Endothelial cell of umbilical vein (primary cell): ENCODE results near the gene PARP8.
"Not testable (repeated sequence)": the region's sequence is repeated elsewhere in the genome, so short reads cannot be mapped to it uniquely, and the experiment has no call there.

Experiments
- EZH2 ChIP-seq: IDR thresholded peaks from 2 replicates; pipeline ENCODE4 v1.6.1; 2012; ENCODE audit warnings: borderline replicate concordance, low read depth, mild to moderate bottlenecking, moderate library complexity, low read length, inconsistent platforms; ENCODE audit not compliant: severe bottlenecking
- FOS ChIP-seq: IDR thresholded peaks from 2 replicates; pipeline ENCODE4 v1.6.1; 2011; ENCODE audit warnings: mild to moderate bottlenecking, low read length, moderate library complexity, borderline replicate concordance; ENCODE audit not compliant: insufficient read depth
- JUN ChIP-seq: IDR thresholded peaks from 2 replicates; pipeline ENCODE4 v1.6.1; 2011; ENCODE audit warnings: borderline replicate concordance, low read depth; ENCODE audit not compliant: insufficient read length, insufficient read depth
- POLR2A ChIP-seq: IDR thresholded peaks from 2 replicates; pipeline ENCODE4 v1.6.1; 2012; ENCODE audit warnings: low read depth, mild to moderate bottlenecking, control low read depth, low read length
- POLR2AphosphoS5 ChIP-seq: IDR thresholded peaks from 2 replicates; pipeline ENCODE4 v1.6.1; 2012; ENCODE audit warnings: low read depth, mild to moderate bottlenecking, control low read depth, low read length, moderate library complexity; ENCODE audit not compliant: insufficient read depth
- TF ChIP-seq, protein P1 (sequence below), 2 donors: IDR thresholded peaks; 1 replicate in 1 of 2; 2 replicates in 1 of 2; pipeline ENCODE4 v1.5.1; 2011; ENCODE audit warnings: low read length in 2 of 2, mild to moderate bottlenecking in 2 of 2, moderate library complexity in 2 of 2, control low read depth in 1 of 2, inconsistent platforms in 1 of 2, low read depth in 1 of 2; ENCODE audit not compliant: insufficient read depth in 1 of 2; ENCODE audit errors: extremely low read depth in 1 of 2

DNA sequence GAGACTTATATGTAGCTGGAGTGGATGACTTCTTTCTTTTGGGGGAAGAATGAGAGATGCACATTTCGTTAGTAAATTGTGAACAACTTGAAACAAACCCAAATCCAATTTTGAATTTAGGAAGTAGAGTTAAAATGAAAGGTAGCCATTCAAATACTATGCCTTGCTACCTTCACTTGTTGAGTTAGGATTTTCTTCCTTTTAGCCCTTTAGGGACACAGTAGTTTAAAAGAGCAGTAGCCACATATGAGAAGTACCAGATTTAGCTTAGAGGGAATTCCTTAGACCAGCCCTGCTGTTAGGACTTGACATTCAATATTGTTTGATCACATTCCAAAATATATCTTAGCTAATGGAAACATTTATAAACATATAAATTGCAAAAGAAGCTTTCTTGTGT, 2.2 kb downstream of the PARP8 start:
- TF ChIP-seq, protein P1, sequence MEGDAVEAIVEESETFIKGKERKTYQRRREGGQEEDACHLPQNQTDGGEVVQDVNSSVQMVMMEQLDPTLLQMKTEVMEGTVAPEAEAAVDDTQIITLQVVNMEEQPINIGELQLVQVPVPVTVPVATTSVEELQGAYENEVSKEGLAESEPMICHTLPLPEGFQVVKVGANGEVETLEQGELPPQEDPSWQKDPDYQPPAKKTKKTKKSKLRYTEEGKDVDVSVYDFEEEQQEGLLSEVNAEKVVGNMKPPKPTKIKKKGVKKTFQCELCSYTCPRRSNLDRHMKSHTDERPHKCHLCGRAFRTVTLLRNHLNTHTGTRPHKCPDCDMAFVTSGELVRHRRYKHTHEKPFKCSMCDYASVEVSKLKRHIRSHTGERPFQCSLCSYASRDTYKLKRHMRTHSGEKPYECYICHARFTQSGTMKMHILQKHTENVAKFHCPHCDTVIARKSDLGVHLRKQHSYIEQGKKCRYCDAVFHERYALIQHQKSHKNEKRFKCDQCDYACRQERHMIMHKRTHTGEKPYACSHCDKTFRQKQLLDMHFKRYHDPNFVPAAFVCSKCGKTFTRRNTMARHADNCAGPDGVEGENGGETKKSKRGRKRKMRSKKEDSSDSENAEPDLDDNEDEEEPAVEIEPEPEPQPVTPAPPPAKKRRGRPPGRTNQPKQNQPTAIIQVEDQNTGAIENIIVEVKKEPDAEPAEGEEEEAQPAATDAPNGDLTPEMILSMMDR (IDR thresholded peaks at IDR 0.05; ENCODE audit: extremely low read depth in 1 of 2, insufficient read depth in 1 of 2, low read depth in 1 of 2, low read length in 2 of 2) = not testable (repeated sequence)
- not testable (repeated sequence) for TF ChIP-seq FOS, EZH2, POLR2AphosphoS5, POLR2A, JUN
